Activated naive CD4-positive, alpha-beta T cell treated with anti-CD3 and anti-CD28 coated beads, Interleukin-2, amount 50 U/mL, for 24 hours (primary cell): ENCODE measurements around the gene NUAK1.

Source experiments
- H3K27ac Mint-ChIP-seq: one replicate; pipeline ENCODE4 v1.8.0; 2021; ENCODE audit warnings: mild to moderate bottlenecking, mixed read lengths
- H3K27me3 Mint-ChIP-seq: one replicate; pipeline ENCODE4 v1.8.0; 2021; ENCODE audit warnings: mixed read lengths
- H3K36me3 Mint-ChIP-seq: one replicate; pipeline ENCODE4 v1.8.0; 2021; ENCODE audit warnings: mixed read lengths
- H3K4me1 Mint-ChIP-seq: one replicate; pipeline ENCODE4 v1.8.0; 2021; ENCODE audit warnings: mixed read lengths
- H3K4me3 Mint-ChIP-seq: one replicate; pipeline ENCODE4 v1.8.0; 2021; ENCODE audit warnings: mild to moderate bottlenecking, mixed read lengths
- H3K9me3 Mint-ChIP-seq: one replicate; pipeline ENCODE4 v1.8.0; 2021; ENCODE audit warnings: mixed read lengths

The NUAK1 gene

GRCh38 chr12:106073179-106073578 lies 65.6 kb downstream of the NUAK1 start:
- Mint-ChIP-seq H3K4me1 (no peaks in the 10 kb centered on the region), H3K27me3 (peaks cover 10% of the 10 kb centered on the region), H3K36me3 (no peaks in the 10 kb centered on the region), H3K9me3 (no peaks in the 10 kb centered on the region), H3K27ac (no peak overlapping the region), H3K4me3 (no peak overlapping the region)

GRCh38 chr12:106072751-106073150 lies 66.0 kb downstream of the NUAK1 start:
- no peaks in the 10 kb centered on the region for H3K36me3 Mint-ChIP-seq
- H3K27me3 Mint-ChIP-seq: peaks cover 10% of the 10 kb centered on the region
- no peak overlapping the region for H3K4me3 Mint-ChIP-seq
- H3K27ac Mint-ChIP-seq: no peak overlapping the region
- no peaks in the 10 kb centered on the region for H3K9me3 Mint-ChIP-seq
- no peaks in the 10 kb centered on the region for H3K4me1 Mint-ChIP-seq

- Mint-ChIP-seq H3K36me3 (no peaks in the 10 kb centered on the region), H3K27ac (no peak overlapping the region), H3K4me3 (no peak overlapping the region), H3K4me1 (no peaks in the 10 kb centered on the region), H3K27me3 (peaks cover 10% of the 10 kb centered on the region), H3K9me3 (no peaks in the 10 kb centered on the region)
These were observed 67.1 kb downstream of the NUAK1 start for GRCh38 chr12:106071686-106072085.

- Mint-ChIP-seq H3K27ac (no peak overlapping the region), H3K4me3 (no peak overlapping the region), H3K4me1 (no peaks in the 10 kb centered on the region), H3K36me3 (no peaks in the 10 kb centered on the region), H3K27me3 (peaks cover 10% of the 10 kb centered on the region), H3K9me3 (no peaks in the 10 kb centered on the region)
These were observed 68.1 kb downstream of the NUAK1 start for GRCh38 chr12:106070611-106071010.

- no peaks in the 10 kb centered on the region for H3K36me3 Mint-ChIP-seq
- H3K27ac Mint-ChIP-seq: no peak overlapping the region
- no peaks in the 10 kb centered on the region for H3K4me1 Mint-ChIP-seq
- no peaks in the 10 kb centered on the region for H3K9me3 Mint-ChIP-seq
- H3K27me3 Mint-ChIP-seq: peaks cover 7% of the 10 kb centered on the region
- no peak overlapping the region for H3K4me3 Mint-ChIP-seq
These were observed 68.6 kb downstream of the NUAK1 start for GRCh38 chr12:106070147-106070546.

GRCh38 chr12:106068296-106068695 lies 70.5 kb downstream of the NUAK1 start:
- H3K4me1 Mint-ChIP-seq: no peaks in the 10 kb centered on the region
- no peak overlapping the region for H3K4me3 Mint-ChIP-seq
- no peak overlapping the region for H3K27ac Mint-ChIP-seq
- peaks cover 6% of the 10 kb centered on the region for H3K27me3 Mint-ChIP-seq
- no peaks in the 10 kb centered on the region for H3K9me3 Mint-ChIP-seq
- H3K36me3 Mint-ChIP-seq: no peaks in the 10 kb centered on the region

GRCh38 chr12:106067606-106068205 lies 71.0 kb downstream of the NUAK1 start:
- H3K4me3 Mint-ChIP-seq: no peak overlapping the region
- H3K36me3 Mint-ChIP-seq: no peaks in the 10 kb centered on the region
- H3K27me3 Mint-ChIP-seq: peaks cover 4% of the 10 kb centered on the region
- no peaks in the 10 kb centered on the region for H3K4me1 Mint-ChIP-seq
- H3K27ac Mint-ChIP-seq: no peak overlapping the region
- H3K9me3 Mint-ChIP-seq: no peaks in the 10 kb centered on the region

- H3K4me1 Mint-ChIP-seq: no peaks in the 10 kb centered on the region
- H3K9me3 Mint-ChIP-seq: no peaks in the 10 kb centered on the region
- H3K36me3 Mint-ChIP-seq: no peaks in the 10 kb centered on the region
- no peak overlapping the region for H3K27ac Mint-ChIP-seq
- H3K27me3 Mint-ChIP-seq: peaks cover 4% of the 10 kb centered on the region
- H3K4me3 Mint-ChIP-seq: no peak overlapping the region
These were observed 71.9 kb downstream of the NUAK1 start for GRCh38 chr12:106066726-106067325.

- Mint-ChIP-seq H3K4me3 (no peak overlapping the region), H3K36me3 (no peaks in the 10 kb centered on the region)
These were observed 72.6 kb downstream of the NUAK1 start for GRCh38 chr12:106066051-106066705.

GRCh38 chr12:106065506-106065905 lies 73.2 kb downstream of the NUAK1 start:
- Mint-ChIP-seq H3K4me3 (no peak overlapping the region), H3K27me3 (peaks cover 4% of the 10 kb centered on the region)

More at GRCh38 chr12:106066051-106066705, 72.6 kb downstream of the NUAK1 start:
- H3K9me3 Mint-ChIP-seq: no peaks in the 10 kb centered on the region
- no peak overlapping the region for H3K27ac Mint-ChIP-seq
- peaks cover 4% of the 10 kb centered on the region for H3K27me3 Mint-ChIP-seq
- no peaks in the 10 kb centered on the region for H3K4me1 Mint-ChIP-seq

GRCh38 chr12:106064721-106065021 lies 74.1 kb downstream of the NUAK1 start:
- peaks cover 1% of the 10 kb centered on the region for H3K27me3 Mint-ChIP-seq
- H3K9me3 Mint-ChIP-seq: no peaks in the 10 kb centered on the region
- no peak overlapping the region for H3K27ac Mint-ChIP-seq
- no peak overlapping the region for H3K4me3 Mint-ChIP-seq
- no peaks in the 10 kb centered on the region for H3K36me3 Mint-ChIP-seq
- H3K4me1 Mint-ChIP-seq: no peaks in the 10 kb centered on the region

More at GRCh38 chr12:106065506-106065905, 73.2 kb downstream of the NUAK1 start:
- Mint-ChIP-seq H3K36me3 (no peaks in the 10 kb centered on the region), H3K27ac (no peak overlapping the region), H3K4me1 (no peaks in the 10 kb centered on the region), H3K9me3 (no peaks in the 10 kb centered on the region)

- Mint-ChIP-seq H3K4me1 (no peaks in the 10 kb centered on the region), H3K4me3 (no peak overlapping the region), H3K27ac (no peak overlapping the region), H3K9me3 (no peaks in the 10 kb centered on the region), H3K36me3 (no peaks in the 10 kb centered on the region), H3K27me3 (peaks cover 1% of the 10 kb centered on the region)
These were observed 74.7 kb downstream of the NUAK1 start for GRCh38 chr12:106063826-106064720.

GRCh38 chr12:106062693-106063092 lies 76.1 kb downstream of the NUAK1 start:
- H3K27ac Mint-ChIP-seq: no peak overlapping the region
- no peaks in the 10 kb centered on the region for H3K4me1 Mint-ChIP-seq
- H3K27me3 Mint-ChIP-seq: peaks cover 1% of the 10 kb centered on the region
- H3K36me3 Mint-ChIP-seq: no peaks in the 10 kb centered on the region
- no peaks in the 10 kb centered on the region for H3K9me3 Mint-ChIP-seq
- H3K4me3 Mint-ChIP-seq: no peak overlapping the region

- no peak overlapping the region for H3K4me3 Mint-ChIP-seq
- no peaks in the 10 kb centered on the region for H3K36me3 Mint-ChIP-seq
- no peak overlapping the region for H3K27ac Mint-ChIP-seq
- H3K4me1 Mint-ChIP-seq: no peaks in the 10 kb centered on the region
- H3K9me3 Mint-ChIP-seq: peaks cover 7% of the 10 kb centered on the region
- H3K27me3 Mint-ChIP-seq: peaks cover 1% of the 10 kb centered on the region
These were observed 80.2 kb downstream of the NUAK1 start for GRCh38 chr12:106058256-106059182.

- Mint-ChIP-seq H3K9me3 (peaks cover 7% of the 10 kb centered on the region), H3K27ac (no peak overlapping the region), H3K4me3 (no peak overlapping the region), H3K36me3 (no peaks in the 10 kb centered on the region), H3K4me1 (no peaks in the 10 kb centered on the region), H3K27me3 (peaks cover 8% of the 10 kb centered on the region)
These were observed 84.7 kb downstream of the NUAK1 start for GRCh38 chr12:106054049-106054448.
